ENCODE results near the gene CRADD.
"Not testable (repeated sequence)": the region's sequence is repeated elsewhere in the genome, so short reads cannot be mapped to it uniquely, and the experiment has no call there.

The CRADD gene

GRCh38 chr12:93912086-93912733 lies 235.0 kb downstream of the CRADD start:
- DNase-seq, result no peak

- no peak for DNase-seq
Observed at GRCh38 chr12:93913845-93914244, 236.7 kb downstream of the CRADD start.

GRCh38 chr12:93914281-93914680 lies 237.1 kb downstream of the CRADD start:
- DNase-seq, result no peak

GRCh38 chr12:93915411-93915810 lies 238.2 kb downstream of the CRADD start:
- DNase-seq, result no peak

- DNase-seq, result no peak
Observed at GRCh38 chr12:93916402-93916801, 239.2 kb downstream of the CRADD start.

- no peak for DNase-seq
Observed at GRCh38 chr12:93918262-93918661, 241.1 kb downstream of the CRADD start.

GRCh38 chr12:93918900-93919299 lies 241.7 kb downstream of the CRADD start:
- DNase-seq, result no peak

- DNase-seq, result no peak
Observed at GRCh38 chr12:93921521-93921920, 244.3 kb downstream of the CRADD start.

- DNase-seq, result no peak
Observed at GRCh38 chr12:93922583-93923006, 245.4 kb downstream of the CRADD start.

GRCh38 chr12:93924367-93924766 lies 247.2 kb downstream of the CRADD start:
- no peak for DNase-seq

- no peak for DNase-seq
Observed at GRCh38 chr12:93925585-93926205, 248.5 kb downstream of the CRADD start.

- DNase-seq, result no peak
Observed at GRCh38 chr12:93926237-93926636, 249.1 kb downstream of the CRADD start.

GRCh38 chr12:93929081-93929480 lies 251.9 kb downstream of the CRADD start:
- not testable (repeated sequence) for DNase-seq

- no peak for DNase-seq
Observed at GRCh38 chr12:93937812-93938211, 260.6 kb downstream of the CRADD start.

- no peak for DNase-seq
Observed at GRCh38 chr12:93938317-93938716, 261.1 kb downstream of the CRADD start.

GRCh38 chr12:93938931-93939330 lies 261.8 kb downstream of the CRADD start:
- no peak for DNase-seq

- DNase-seq, result no peak
Observed at GRCh38 chr12:93939641-93940325, 262.6 kb downstream of the CRADD start.

- DNase-seq, result no peak
Observed at GRCh38 chr12:93943780-93944179, 266.6 kb downstream of the CRADD start.

GRCh38 chr12:93944201-93944600 lies 267.0 kb downstream of the CRADD start:
- no peak for DNase-seq
